ENCODE data around the gene PHETA2.

The PHETA2 gene

GRCh38 chr22:42074132-42074811 is at the start of gene PHETA2:
Gene PHETA2, plus strand, starts transcription at chr22:42074248. Its CDS starts 3,046 bp downstream, at chr22:42077294.
- FAIRE-seq, result no peak

GRCh38 chr22:42025421-42025820 is 48.6 kb upstream of the PHETA2 start:
- FAIRE-seq, result no peak

GRCh38 chr22:42026705-42027104 is 47.3 kb upstream of the PHETA2 start:
- FAIRE-seq, result no peak

GRCh38 chr22:42033263-42034181 is 40.5 kb upstream of the PHETA2 start:
- FAIRE-seq, result no peak

- FAIRE-seq, result no peak
Observed at GRCh38 chr22:42035256-42035655, 38.8 kb upstream of the PHETA2 start.

- no peak for FAIRE-seq
Observed at GRCh38 chr22:42039271-42039670, 34.8 kb upstream of the PHETA2 start.

- no peak for FAIRE-seq
Observed at GRCh38 chr22:42041784-42042183, 32.3 kb upstream of the PHETA2 start.

DNA sequence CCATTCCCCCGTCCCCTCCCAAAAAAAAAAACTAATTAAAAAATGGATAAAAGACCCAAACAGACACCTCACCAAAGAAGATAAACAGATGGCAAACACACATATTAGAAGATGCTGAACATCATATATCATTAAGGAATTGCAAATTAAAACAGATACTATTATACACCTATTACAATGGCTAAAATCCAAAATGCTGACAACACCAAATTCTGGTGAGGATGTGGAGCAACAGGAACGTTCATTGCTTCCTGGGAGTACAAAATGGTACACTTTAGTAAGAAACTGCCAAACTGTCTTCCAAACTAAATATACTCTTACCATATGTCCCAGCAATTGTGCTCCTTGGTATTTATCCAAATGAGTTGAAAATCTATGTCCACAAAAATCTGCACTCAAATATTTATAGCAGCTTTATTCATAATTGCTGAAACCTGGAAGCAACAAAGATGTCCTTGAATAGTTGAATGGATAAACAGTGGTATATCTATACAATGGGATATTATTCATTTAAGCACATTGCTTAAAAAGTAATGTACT is 23.3 kb upstream of the PHETA2 start:
- FAIRE-seq, result no peak

DNA sequence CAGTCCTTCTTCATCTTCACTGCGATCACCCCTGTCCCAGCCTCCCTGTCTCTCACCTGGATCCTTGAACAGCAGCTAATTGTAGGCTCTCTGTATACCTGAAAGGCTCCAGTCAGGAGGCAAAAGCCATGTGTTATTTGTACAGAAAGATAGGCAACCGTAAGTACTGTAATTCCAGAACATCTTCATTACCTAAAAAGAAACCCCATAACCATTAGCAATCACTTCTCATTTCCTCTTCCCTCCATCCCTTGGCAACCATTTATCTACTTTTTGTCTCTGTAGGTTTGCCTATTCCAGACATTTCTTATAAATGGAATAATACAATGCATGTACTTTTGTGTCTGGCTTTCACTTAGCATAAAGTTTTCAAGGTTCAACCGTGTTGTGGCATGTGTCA is 21.3 kb upstream of the PHETA2 start:
- no peak for FAIRE-seq

- no peak for FAIRE-seq
Observed at GRCh38 chr22:42056757-42057511, 17.1 kb upstream of the PHETA2 start.

- FAIRE-seq, result no peak
Observed at GRCh38 chr22:42060489-42060888, 13.6 kb upstream of the PHETA2 start.

DNA sequence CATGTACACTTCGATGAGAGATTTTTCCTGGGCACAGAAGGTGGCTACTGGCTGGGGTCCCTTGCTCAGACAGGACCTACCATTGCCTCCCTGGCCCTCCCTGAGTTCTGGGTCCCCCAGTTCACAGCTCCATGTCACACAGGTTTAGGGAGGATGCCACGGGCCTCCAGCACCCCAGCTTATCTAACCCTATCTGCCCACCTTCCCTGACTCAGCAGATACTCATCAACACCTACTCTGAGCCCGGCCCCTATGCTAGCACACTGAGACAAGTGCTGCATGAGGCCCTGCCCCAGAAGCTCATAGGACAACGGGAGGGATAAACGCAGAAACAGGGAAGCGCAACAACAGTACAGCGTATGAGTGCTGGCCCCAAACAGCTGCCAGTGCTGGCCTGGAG is 13.0 kb upstream of the PHETA2 start:
- FAIRE-seq, result no peak

DNA sequence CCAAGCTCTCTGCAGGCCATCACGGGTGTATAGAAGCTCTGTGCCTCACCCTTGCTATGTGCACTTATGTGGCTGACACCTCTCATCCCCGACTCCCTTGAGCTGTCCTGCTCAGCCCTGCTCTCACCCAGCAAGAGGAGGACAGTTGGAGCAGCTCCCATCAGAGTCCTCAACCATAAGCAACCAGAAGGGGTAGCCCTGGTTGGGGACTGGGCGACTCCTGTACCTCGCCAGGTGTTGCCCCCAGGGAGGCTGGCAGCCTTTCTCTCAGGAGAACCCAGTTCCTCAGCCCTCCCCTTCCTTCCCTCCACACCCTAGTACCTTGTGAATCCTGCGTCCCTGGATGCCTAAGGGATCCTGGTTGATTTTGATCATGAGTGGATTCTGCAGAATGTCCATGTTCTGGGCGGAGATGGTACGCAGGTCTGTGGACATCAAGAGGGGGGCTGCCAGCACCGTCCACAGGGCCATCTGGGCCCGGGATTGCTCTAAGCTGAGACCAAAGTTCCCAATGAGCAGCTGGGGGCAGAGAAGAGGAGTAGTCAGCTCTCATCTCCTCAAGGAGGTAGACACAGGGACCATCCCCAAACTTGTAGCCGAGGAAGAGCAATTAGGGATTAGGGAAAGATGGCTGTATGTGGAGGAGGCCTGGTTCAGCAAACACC is 11.4 kb upstream of the PHETA2 start:
- no peak for FAIRE-seq

GRCh38 chr22:42064629-42065028 is 9.4 kb upstream of the PHETA2 start:
- FAIRE-seq, result no peak

- no peak for FAIRE-seq
Observed at GRCh38 chr22:42065438-42066125, 8.5 kb upstream of the PHETA2 start.

GRCh38 chr22:42066126-42066761 is 7.8 kb upstream of the PHETA2 start:
- FAIRE-seq, result no peak

- no peak for FAIRE-seq
Observed at GRCh38 chr22:42066937-42067336, 7.1 kb upstream of the PHETA2 start.

- no peak for FAIRE-seq
Observed at GRCh38 chr22:42067671-42068251, 6.3 kb upstream of the PHETA2 start.

DNA sequence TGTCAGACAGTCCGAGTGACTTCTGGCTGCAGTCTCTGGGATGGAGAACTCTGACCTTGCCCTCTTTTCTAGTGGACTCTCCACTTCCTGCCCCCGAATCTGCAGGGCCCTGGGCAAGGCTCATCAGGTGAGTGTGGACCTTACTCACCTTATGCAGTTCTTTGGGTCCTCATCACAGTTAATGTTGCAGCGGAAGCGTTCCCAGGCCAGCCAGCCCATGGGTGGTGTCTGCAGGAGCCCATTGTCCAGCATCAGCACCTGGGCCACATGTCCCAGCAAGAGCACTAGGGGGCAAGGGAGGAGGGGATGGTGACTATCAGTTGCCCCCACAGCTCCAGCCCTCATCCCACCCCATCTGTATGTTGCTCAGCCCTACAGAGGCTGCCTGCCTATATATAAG is 5.8 kb upstream of the PHETA2 start:
- no peak for FAIRE-seq

- FAIRE-seq, result no peak
Observed at GRCh38 chr22:42069801-42070516, 4.1 kb upstream of the PHETA2 start.
